HFFc6 (cell line): Measurements from ENCODE around the gene KDM2B. TPM values are rescaled to one million over a fixed set of nuclear protein-coding genes. Genes with fewer than 3 reads are reported as not detected.

Experiments
- DNase-seq: peaks from one replicate; pipeline ENCODE4 v3.0.0-alpha.2; 2018
- H3K27ac Mint-ChIP-seq: 2 replicates; pipeline ENCODE4 v1.8.0; 2020; ENCODE audit warnings: mild to moderate bottlenecking, mixed read lengths
- H3K27me3 Mint-ChIP-seq: 2 replicates; pipeline ENCODE4 v1.8.0; 2021; ENCODE audit warnings: mild to moderate bottlenecking, moderate library complexity, mixed read lengths; ENCODE audit not compliant: insufficient read depth
- H3K36me3 Mint-ChIP-seq: 2 replicates; pipeline ENCODE4 v1.8.0; 2021; ENCODE audit warnings: low read depth, mixed read lengths
- H3K4me1 Mint-ChIP-seq: 2 replicates; pipeline ENCODE4 v1.8.0; 2020; ENCODE audit warnings: low read depth, mixed read lengths
- H3K4me3 Mint-ChIP-seq: 2 replicates; pipeline ENCODE4 v1.8.0; 2020; ENCODE audit warnings: mild to moderate bottlenecking, moderate library complexity, mixed read lengths
- H3K9me3 Mint-ChIP-seq: 2 replicates; pipeline ENCODE4 v1.8.0; 2020; ENCODE audit warnings: mild to moderate bottlenecking, mixed read lengths
- CTCF ChIP-seq: fragments of 200-600 bp; sonication (generic); IDR thresholded peaks from 2 replicates; pipeline ENCODE4 v1.5.0; 2021; ENCODE audit warnings: antibody characterized with exemption, mild to moderate bottlenecking
- total RNA-seq, 6 experiments: library from RNA; stranded (reverse); fragmentation: NEBNext Ultra II Directional; extraction: Animal tissue kit (Norgen Biotek cat#: 25700); gene quantifications; 2 replicates in 1 of 6; 3 replicates in 5 of 6; pipeline ENCODE4 v1.2.3, GENCODE V29; 2021

Gene KDM2B
- total RNA-seq, 6 experiments from 2014 or later: 15.4 to 24.0 (median 21.5) TPM

- H3K9me3 Mint-ChIP-seq: no peaks in the 10 kb centered on the region
- H3K27me3 Mint-ChIP-seq: peaks cover 3% of the 10 kb centered on the region; the same call in 1 of the 2 replicates
- H3K4me3 Mint-ChIP-seq: no peak overlapping the region
- H3K27ac Mint-ChIP-seq: no peak overlapping the region
- 0 out of 2 replicates have a peak, but pooled peaks cover 4% of the 10 kb centered on the region for H3K36me3 Mint-ChIP-seq
- no peaks in the 10 kb centered on the region for H3K4me1 Mint-ChIP-seq
- TF ChIP-seq CTCF: no peak
- DNase-seq: no peak
Observed at GRCh38 chr12:121522971-121523370, 57.9 kb downstream of the KDM2B start.

- no peak overlapping the region for H3K27ac Mint-ChIP-seq
- H3K27me3 Mint-ChIP-seq: peaks cover 3% of the 10 kb centered on the region; the same call in 1 of the 2 replicates
- peaks cover 3% of the 10 kb centered on the region; the same call in 1 of the 2 replicates for H3K4me1 Mint-ChIP-seq
- H3K4me3 Mint-ChIP-seq: no peak overlapping the region
- H3K9me3 Mint-ChIP-seq: no peaks in the 10 kb centered on the region
- no peak for DNase-seq
- 0 out of 2 replicates have a peak, but pooled peaks cover 4% of the 10 kb centered on the region for H3K36me3 Mint-ChIP-seq
- no peak for TF ChIP-seq CTCF
Observed at GRCh38 chr12:121520586-121521086, 60.2 kb downstream of the KDM2B start.

- no peak overlapping the region for H3K4me3 Mint-ChIP-seq
- peaks cover 6% of the 10 kb centered on the region; the same call in 1 of the 2 replicates for H3K4me1 Mint-ChIP-seq
- no peak overlapping the region for H3K27ac Mint-ChIP-seq
- H3K36me3 Mint-ChIP-seq: 0 out of 2 replicates have a peak, but pooled peaks cover 4% of the 10 kb centered on the region
- DNase-seq: no peak
- TF ChIP-seq CTCF: no peak
- H3K27me3 Mint-ChIP-seq: peaks cover 3% of the 10 kb centered on the region; the same call in 1 of the 2 replicates
- H3K9me3 Mint-ChIP-seq: no peaks in the 10 kb centered on the region
Observed at GRCh38 chr12:121520119-121520518, 60.7 kb downstream of the KDM2B start.

GRCh38 chr12:121519227-121519626, 61.6 kb downstream of the KDM2B start:
- Mint-ChIP-seq H3K36me3 (0 out of 2 replicates have a peak, but pooled peaks cover 4% of the 10 kb centered on the region), H3K4me1 (peaks cover 6% of the 10 kb centered on the region; the same call in 1 of the 2 replicates), H3K4me3 (no peak overlapping the region), H3K27ac (no peak overlapping the region), H3K27me3 (peaks cover 3% of the 10 kb centered on the region; the same call in 1 of the 2 replicates), H3K9me3 (no peaks in the 10 kb centered on the region)
- no peak for DNase-seq
- TF ChIP-seq CTCF: no peak

- no peak for DNase-seq
- 0 out of 2 replicates have a peak, but pooled peaks cover 4% of the 10 kb centered on the region for H3K36me3 Mint-ChIP-seq
- H3K9me3 Mint-ChIP-seq: no peaks in the 10 kb centered on the region
- H3K4me1 Mint-ChIP-seq: peaks cover 6% of the 10 kb centered on the region; the same call in 1 of the 2 replicates
- H3K4me3 Mint-ChIP-seq: no peak overlapping the region
- no peak for TF ChIP-seq CTCF
- H3K27me3 Mint-ChIP-seq: peaks cover 3% of the 10 kb centered on the region; the same call in 1 of the 2 replicates
- H3K27ac Mint-ChIP-seq: no peak overlapping the region
Observed at GRCh38 chr12:121518656-121519055, 62.2 kb downstream of the KDM2B start.
